Vagina (tissue), 2 donors: ENCODE measurements around the gene PCDHB14.
"Not testable (repeated sequence)": the region's sequence is repeated elsewhere in the genome, so short reads cannot be mapped to it uniquely, and the experiment has no call there.

ENCODE experiments used
- CTCF ChIP-seq, 3 experiments: fragments of 450-650 bp in 2 of 3; fragments of 200-600 bp in 1 of 3; sonication (generic) in 1 of 3; IDR thresholded peaks; one replicate each; pipeline ENCODE4 v1.5.1; 2017 to 2019; ENCODE audit warnings: antibody characterized with exemption in 3 of 3, mild to moderate bottlenecking in 2 of 3, moderate library complexity in 2 of 3
- POLR2A ChIP-seq, 2 donors: fragments of 450-650 bp; IDR thresholded peaks; one replicate each; pipeline ENCODE4 v1.6.1; 2017; ENCODE audit warnings: antibody characterized with exemption in 2 of 2, mild to moderate bottlenecking in 2 of 2, moderate library complexity in 2 of 2

GRCh38 chr5:141174291-141175104 is 48.6 kb upstream of the PCDHB14 start:
- TF ChIP-seq POLR2A, CTCF (IDR thresholded peaks at IDR 0.05): not testable (repeated sequence)
